BE2C (cell line): Measurements from ENCODE around the gene SCYGR4.

Source experiments
- DNase-seq: peaks from one replicate; pipeline ENCODE4 v3.0.0-alpha.2; 2020
- H3K27me3 ChIP-seq: fragments of 250-450 bp; sonication (Bioruptor Pico); 2 replicates; pipeline ENCODE4 v1.5.1; 2020; ENCODE audit warnings: mild to moderate bottlenecking
- H3K36me3 ChIP-seq: fragments of 250-450 bp; sonication (Bioruptor Pico); 2 replicates; pipeline ENCODE4 v1.5.1; 2020; ENCODE audit warnings: mild to moderate bottlenecking
- H3K4me1 ChIP-seq: fragments of 250-450 bp; sonication (Bioruptor Pico); 2 replicates; pipeline ENCODE4 v1.5.1; 2020
- H3K4me3 ChIP-seq: 2 replicates; pipeline ENCODE4 v1.5.1; 2011; ENCODE audit warnings: low read depth, low read length
- H3K9me3 ChIP-seq: fragments of 250-450 bp; sonication (Bioruptor Pico); 2 replicates; pipeline ENCODE4 v1.5.1; 2020
- CTCF ChIP-seq: IDR thresholded peaks from 2 replicates; pipeline ENCODE4 v1.5.1; 2012; ENCODE audit warnings: mild to moderate bottlenecking, low read depth, low read length

Gene SCYGR4

GRCh38 chr2:227578642-227579041 lies 38.7 kb upstream of the SCYGR4 start:
- no peak for DNase-seq
- Histone ChIP-seq H3K27me3 (no peaks in the 10 kb centered on the region), H3K4me3 (no peak overlapping the region), H3K9me3 (no peaks in the 10 kb centered on the region; the same call in 1 of the 2 replicates), H3K4me1 (no peaks in the 10 kb centered on the region), H3K36me3 (no peaks in the 10 kb centered on the region)
- no peak; the same call in 1 of the 2 replicates for TF ChIP-seq CTCF

GRCh38 chr2:227579791-227580190 lies 37.5 kb upstream of the SCYGR4 start:
- no peak for DNase-seq
- H3K27me3 ChIP-seq = no peaks in the 10 kb centered on the region
- TF ChIP-seq CTCF = no peak

DNA sequence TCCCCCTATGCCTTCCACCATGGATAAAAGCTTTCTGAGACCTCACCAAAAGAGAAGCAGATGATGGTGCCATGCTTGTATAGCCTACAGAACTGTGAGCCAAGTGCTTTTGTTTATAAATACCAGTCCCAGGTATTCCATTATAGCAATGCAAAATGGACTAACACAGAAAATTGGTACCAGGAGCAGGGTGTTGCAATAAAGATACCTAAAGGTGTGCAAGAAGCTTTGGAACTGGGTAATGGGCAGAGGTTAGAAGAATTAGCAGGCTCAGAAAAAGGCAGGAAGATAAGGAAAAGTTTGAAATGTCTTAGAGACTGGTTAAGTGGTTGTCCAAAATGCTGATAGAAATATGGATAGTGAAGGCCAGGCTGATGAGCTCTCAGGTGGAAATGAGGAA lies 34.9 kb upstream of the SCYGR4 start:
- no peak for DNase-seq
- Histone ChIP-seq H3K36me3 (no peaks in the 10 kb centered on the region), H3K4me3 (no peak overlapping the region), H3K4me1 (no peaks in the 10 kb centered on the region), H3K27me3 (no peaks in the 10 kb centered on the region; the same call in 1 of the 2 replicates), H3K9me3 (no peaks in the 10 kb centered on the region; the same call in 1 of the 2 replicates)
- no peak for TF ChIP-seq CTCF

More at GRCh38 chr2:227579791-227580190, 37.5 kb upstream of the SCYGR4 start:
- no peaks in the 10 kb centered on the region for H3K36me3 ChIP-seq
- H3K4me3 ChIP-seq = no peak overlapping the region
- H3K4me1 ChIP-seq = no peaks in the 10 kb centered on the region
- no peaks in the 10 kb centered on the region; the same call in 1 of the 2 replicates for H3K9me3 ChIP-seq

DNA sequence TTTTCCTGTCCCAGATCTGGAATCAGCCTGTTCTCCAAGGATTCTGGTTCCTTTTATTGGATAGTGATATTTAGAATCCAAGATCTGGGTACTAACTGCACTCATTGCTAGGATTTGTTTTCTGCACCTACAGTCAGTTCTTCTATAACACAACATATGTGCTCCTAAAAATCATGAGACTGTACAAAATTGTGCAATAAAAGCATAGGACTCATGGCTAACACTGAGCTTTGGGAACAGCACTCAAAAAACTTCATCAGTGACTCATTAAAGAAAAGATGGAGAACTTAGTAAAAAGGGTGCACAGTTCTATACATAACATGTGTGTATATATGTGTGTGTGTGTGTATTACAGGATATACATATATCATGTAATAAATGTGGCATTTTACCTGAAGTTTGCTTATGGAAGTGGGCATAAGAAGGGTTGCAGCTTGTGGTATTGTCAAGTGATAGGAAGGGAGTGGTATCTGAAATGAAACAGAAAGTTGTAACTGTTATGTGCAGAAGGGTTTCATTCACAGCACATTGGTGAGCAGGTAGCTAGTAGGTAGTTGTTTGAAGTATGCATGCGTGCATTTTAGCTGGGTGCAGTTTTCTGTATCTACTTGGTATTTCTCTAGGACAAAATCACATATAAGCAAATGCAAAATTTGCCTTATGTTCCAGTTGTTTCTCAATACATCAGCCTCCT lies 24.5 kb upstream of the SCYGR4 start:
- Histone ChIP-seq H3K27me3 (peaks cover 5% of the 10 kb centered on the region; the same call in 1 of the 2 replicates), H3K36me3 (no peaks in the 10 kb centered on the region), H3K4me3 (no peak overlapping the region), H3K4me1 (no peaks in the 10 kb centered on the region), H3K9me3 (no peaks in the 10 kb centered on the region; the same call in 1 of the 2 replicates)
- no peak for DNase-seq
- no peak for TF ChIP-seq CTCF

GRCh38 chr2:227595797-227596196 lies 21.5 kb upstream of the SCYGR4 start:
- Histone ChIP-seq H3K36me3 (no peaks in the 10 kb centered on the region), H3K27me3 (peaks cover 5% of the 10 kb centered on the region; the same call in 1 of the 2 replicates), H3K9me3 (no peaks in the 10 kb centered on the region; the same call in 1 of the 2 replicates), H3K4me1 (no peaks in the 10 kb centered on the region), H3K4me3 (no peak overlapping the region)
- no peak for TF ChIP-seq CTCF
- no peak for DNase-seq

- Histone ChIP-seq H3K4me1 (no peaks in the 10 kb centered on the region), H3K27me3 (peaks cover 5% of the 10 kb centered on the region; the same call in 1 of the 2 replicates), H3K36me3 (no peaks in the 10 kb centered on the region), H3K4me3 (no peak overlapping the region), H3K9me3 (no peaks in the 10 kb centered on the region; the same call in 1 of the 2 replicates)
- no peak for DNase-seq
- TF ChIP-seq CTCF = no peak
Measured at GRCh38 chr2:227597036-227597435, 20.3 kb upstream of the SCYGR4 start.
